MV-4-11 (cell line): Measurements from ENCODE around the gene STYX.

Source experiments
- DNase-seq: peaks from one replicate; lab custom pipeline; 2025; lab: John Stamatoyannopoulos, UW

Gene STYX

DNA sequence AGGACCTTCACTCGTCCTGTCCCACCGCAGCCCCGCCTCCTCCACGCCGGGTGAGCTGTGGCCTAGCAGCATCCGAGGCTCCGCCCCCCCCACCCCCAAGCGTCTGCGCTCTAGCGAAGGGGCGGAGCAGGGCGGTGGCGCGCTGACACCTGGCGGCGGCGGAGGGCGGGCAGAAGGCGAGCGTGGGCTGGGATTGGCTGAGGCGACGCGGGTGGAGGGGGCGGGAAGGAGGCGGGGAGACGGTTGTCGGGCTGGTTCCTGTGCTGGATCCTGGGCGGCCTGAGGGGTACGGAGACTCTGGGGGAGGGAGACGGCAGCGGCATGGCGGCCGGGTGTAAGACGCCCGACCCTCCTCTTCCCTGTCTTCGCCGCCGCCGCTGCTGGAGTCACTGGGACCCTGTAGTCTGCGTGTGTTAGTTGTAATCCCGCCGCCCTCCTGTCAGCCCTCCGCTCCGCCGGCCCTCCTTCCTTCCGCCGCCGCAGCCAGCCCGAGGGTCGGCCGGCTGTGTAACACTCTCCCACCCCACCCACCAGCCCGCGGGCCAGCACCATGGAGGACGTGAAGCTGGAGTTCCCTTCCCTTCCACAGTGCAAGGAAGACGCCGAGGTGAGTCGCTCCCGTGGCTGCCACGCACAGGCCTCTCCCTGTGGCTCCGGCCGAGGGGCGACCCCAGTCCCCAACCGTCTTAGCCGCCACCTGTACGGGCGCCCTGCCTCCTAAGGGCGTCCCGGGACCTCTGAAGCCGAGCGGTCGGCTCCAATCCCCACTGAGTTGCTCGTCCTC, at the start of gene STYX:
STYX (plus strand) TSS at position 242 of the 784 bp plus-strand sequence; CDS start at position 551, 309 bp downstream.
- DNase-seq = peak; percentile 96

GRCh38 chr14:52683985-52684520, 45.9 kb upstream of the STYX start:
- DNase-seq = no peak

DNA sequence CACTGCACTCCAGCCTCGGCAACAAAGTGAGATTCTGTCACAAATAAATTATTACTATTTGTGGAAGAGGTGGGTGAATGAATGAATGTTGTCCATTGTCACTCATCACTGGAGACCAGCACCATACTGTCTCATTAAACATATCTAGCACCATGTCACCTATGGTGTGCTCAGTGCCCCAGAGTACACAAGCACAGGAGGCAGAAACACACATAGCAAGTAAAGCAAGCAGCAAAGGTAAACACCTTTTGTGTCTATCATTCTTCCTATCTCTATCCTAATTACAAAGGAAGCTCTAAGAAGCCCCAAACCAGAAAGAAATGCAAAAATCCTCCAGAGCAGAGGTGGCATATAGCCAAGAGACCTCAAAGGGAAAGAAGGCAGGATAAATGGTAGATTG, 43.8 kb upstream of the STYX start:
- no peak for DNase-seq

GRCh38 chr14:52690983-52691760, 38.8 kb upstream of the STYX start:
- DNase-seq = no peak

- DNase-seq = peak; percentile 77
These were observed 37.6 kb upstream of the STYX start for GRCh38 chr14:52692248-52692962.

- no peak for DNase-seq
These were observed 36.9 kb upstream of the STYX start for GRCh38 chr14:52693036-52693435.

DNA sequence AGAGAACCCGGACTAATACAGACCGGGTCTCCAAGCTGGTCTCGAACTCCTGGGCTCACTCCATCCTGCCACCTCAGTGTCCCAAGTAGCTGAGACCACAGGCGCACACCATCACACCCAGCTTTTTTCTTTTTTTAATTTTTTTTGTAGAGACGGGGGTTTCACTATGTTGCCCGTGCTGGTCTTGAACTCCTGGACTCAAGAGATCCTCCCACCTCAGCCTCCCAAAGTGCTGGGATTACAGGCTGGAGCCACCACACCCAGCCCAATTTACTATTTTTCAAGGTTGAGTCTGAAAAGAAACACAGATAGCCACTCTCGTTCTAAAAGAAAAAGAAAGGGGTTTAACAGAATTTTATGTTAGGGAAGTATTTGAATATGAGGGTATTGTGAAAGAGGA, 36.4 kb upstream of the STYX start:
- no peak for DNase-seq

DNA sequence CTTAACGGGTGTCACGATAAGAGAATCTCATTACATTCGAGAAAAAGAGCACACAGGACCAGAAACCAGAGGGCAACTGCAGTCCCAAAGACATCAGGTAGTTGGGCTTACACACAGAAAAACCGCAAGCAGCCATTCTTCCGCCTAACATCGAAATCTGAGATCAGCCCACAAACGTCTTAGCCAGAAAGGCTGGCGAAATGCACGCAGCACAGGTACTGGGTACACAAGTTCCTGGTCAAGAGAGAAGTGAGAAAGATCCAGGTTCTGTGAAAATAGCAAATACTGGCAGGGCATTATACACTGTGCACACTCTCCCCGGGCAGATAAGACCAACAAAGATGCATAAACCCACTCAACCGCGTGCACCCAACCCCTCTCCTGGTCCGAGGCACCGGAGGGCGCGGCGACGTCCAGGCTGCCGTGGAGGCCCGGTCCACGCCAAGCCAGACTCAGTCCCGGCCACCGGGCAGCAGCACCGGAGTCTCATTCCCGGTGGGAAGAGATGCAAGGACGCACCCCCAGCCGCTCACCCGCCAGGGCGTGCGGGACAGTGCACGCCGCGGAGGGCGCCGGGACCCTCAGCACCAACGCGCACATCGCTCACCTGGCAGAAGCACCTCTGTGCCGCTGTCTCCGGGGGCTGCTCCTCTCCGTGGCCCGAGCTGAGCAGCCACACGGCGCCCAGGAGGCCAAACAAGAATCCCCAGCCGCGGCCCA, 35.0 kb upstream of the STYX start:
- peak; percentile 49 for DNase-seq

GRCh38 chr14:52695481-52696091, 34.4 kb upstream of the STYX start, which contains the start of gene ERO1A:
Gene ERO1A, minus strand, starts transcription at chr14:52695558. Its CDS starts 77 bp downstream, at chr14:52695481.
- peak; percentile 44 for DNase-seq

- DNase-seq = no peak
These were observed 29.2 kb upstream of the STYX start for GRCh38 chr14:52700701-52701172.

- DNase-seq = no peak
These were observed 28.7 kb upstream of the STYX start for GRCh38 chr14:52701223-52701622.

- DNase-seq = peak; percentile 76
These were observed 26.7 kb upstream of the STYX start for GRCh38 chr14:52703225-52703624.

DNA sequence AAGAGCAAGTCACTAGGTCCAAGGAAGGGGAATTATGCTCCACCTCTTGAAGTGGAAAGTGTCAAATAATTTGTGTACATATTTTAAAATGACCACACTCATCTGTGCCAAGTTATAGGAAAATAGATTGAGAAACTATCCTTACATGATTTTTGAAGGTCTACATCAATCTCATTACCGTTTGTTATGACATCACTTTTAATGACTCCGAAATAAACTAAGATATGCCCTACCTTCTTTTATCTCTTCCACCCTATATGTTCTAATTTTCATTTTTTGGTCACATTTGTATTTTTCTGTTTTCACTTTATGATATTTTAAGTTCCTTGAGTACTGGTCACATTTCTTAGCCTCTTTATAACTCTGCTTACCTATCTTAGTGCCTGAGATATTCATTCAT, 26.3 kb upstream of the STYX start:
- no peak for DNase-seq

- DNase-seq = peak; percentile 47
These were observed 23.7 kb upstream of the STYX start for GRCh38 chr14:52706286-52706685.

DNA sequence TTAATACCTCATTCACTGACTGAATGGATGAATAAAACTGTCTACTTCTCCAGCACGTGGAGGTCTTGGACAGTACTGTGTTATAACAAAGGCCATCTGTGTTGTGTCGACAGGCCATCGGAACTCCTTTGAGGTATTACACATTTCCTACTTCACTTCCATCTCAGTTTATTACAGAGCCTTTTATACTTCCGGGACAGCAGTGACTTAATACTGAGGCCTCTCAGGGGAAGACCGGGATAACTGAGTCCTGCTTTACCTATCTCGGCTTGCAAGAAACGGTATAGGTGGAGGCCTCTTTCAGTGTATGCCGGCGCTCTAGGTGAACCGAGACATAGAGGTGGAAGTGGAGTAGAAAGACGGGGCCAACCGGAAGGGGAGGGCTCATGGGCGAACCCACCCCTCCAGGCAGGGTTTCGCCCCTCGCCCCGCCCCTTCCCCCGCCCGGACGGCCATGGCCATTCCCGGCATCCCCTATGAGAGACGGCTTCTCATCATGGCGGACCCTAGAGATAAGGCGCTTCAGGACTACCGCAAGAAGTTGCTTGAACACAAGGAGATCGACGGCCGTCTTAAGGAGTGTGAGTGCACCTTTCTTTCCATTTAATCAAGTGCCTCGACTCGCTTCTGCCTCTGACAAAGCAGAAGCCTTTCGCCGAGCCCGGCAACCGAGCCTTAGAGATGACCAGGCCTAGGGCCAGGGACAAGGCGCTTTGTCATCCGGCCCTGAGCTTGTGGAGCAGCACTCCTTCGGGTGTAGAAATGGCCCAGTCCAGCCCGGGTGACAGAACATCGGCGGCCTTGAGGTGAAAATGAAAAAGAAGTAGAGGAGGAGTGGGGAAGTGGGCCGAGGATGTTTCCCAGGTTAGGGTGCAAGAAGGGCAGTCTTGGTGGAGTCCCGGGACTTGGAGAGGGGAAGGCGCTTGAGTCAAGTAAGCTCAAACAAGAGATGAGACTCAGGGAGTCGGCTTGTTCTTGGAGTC, 23.0 kb upstream of the STYX start, which contains the start of gene PSMC6:
PSMC6 (plus strand) TSS at position 477 of the 983 bp plus-strand sequence; CDS start at position 497, 20 bp downstream.
- DNase-seq = peak; percentile 84

DNA sequence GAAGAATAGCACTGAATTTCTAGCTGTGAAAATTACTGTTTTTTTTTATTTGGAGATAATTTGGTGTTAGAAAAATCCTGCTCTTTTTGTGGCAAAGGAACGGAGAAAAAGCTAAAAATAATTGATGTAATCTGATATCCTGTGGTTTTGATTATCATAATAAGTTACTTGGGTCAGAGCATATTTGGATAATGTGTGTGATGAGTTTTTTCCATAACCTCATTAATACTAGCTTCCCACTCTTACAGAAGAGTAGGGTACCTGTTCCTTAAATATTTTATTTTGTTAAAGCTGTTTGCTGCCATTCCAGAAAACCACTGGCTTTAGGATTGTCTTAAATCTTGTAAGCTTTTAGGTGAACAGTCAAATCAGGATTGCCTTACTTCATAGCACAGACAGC, 18.3 kb upstream of the STYX start:
- no peak for DNase-seq

DNA sequence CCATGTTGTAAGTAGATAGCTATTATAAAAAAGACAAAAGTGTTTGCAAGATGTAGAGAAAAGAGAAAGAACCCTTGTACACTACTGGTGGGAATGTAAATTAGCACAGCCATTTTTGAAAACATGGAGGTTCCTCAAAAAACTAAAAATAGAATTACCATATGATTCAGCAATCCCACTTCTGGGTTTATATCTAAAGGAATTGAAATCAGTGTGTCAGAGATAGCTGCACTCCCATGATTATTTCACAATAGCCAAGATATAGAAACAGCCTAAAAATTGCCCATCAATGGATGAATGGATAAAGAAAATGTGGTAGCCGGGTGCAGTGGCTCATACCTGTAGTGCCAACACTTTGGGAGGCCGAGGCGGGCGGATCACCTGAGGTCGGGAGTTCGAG, 13.8 kb upstream of the STYX start:
- DNase-seq = peak; percentile 67

GRCh38 chr14:52723514-52724359, 6.2 kb upstream of the STYX start:
- no peak for DNase-seq

GRCh38 chr14:52724360-52724644, 5.7 kb upstream of the STYX start:
- DNase-seq = no peak
